ENCODE data around the gene NAPB.

GRCh38 chr20:23327617-23328333 lies 93.5 kb downstream of the NAPB start:
- no peak for TF ChIP-seq CTCF (IDR thresholded peaks at IDR 0.05)
- TF ChIP-seq TCF7L2 (IDR thresholded peaks at IDR 0.05; ENCODE audit: low read depth, low read length), result no peak
- TF ChIP-seq POLR2AphosphoS5 (IDR thresholded peaks at IDR 0.05; ENCODE audit: low read depth, low read length), result no peak
- no peak for TF ChIP-seq SIN3A (IDR thresholded peaks at IDR 0.05; ENCODE audit: borderline replicate concordance, insufficient read depth, low read depth, low read length)
- no peak for TF ChIP-seq REST (IDR thresholded peaks at IDR 0.05; ENCODE audit: insufficient read depth in 1 of 2, low read depth in 2 of 2, low read length in 1 of 2)
